LNCaP clone FGC (cell line): ENCODE measurements around the gene PPP1R12A.

Experiments used
- DNase-seq: peaks from one replicate; pipeline ENCODE4 v3.0.0-alpha.2; 2011; ENCODE audit warnings: low read depth
- H3K4me3 ChIP-seq: 2 replicates; pipeline ENCODE4 v1.5.1; 2011; ENCODE audit warnings: mild to moderate bottlenecking, low read depth, low read length, control low read depth
- TF ChIP-seq, protein P1 (sequence below): IDR thresholded peaks from 2 replicates; pipeline ENCODE4 v1.5.1; 2012; ENCODE audit warnings: mild to moderate bottlenecking; ENCODE audit not compliant: control insufficient read depth, insufficient read depth; ENCODE audit errors: extremely low read depth

PPP1R12A gene

DNA sequence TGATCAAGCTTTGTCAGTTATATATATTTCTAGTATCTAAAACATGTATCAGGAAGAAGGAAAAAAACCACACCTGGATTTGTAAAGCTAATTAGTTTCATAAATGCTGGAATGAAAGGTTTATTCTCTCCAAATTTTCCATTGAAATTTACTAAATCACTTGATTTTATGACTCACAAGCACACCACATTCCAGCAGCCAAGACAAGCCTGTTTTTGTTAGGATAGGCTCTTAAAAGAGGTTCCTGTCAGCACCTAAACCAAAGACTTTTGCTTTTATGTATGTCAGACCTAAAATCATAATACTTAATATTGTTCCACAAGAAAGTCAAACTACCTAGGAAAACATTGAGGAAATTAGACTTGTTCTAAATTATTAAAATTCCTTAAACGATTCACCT lies 158.8 kb downstream of the PPP1R12A start:
- TF ChIP-seq, protein P1, sequence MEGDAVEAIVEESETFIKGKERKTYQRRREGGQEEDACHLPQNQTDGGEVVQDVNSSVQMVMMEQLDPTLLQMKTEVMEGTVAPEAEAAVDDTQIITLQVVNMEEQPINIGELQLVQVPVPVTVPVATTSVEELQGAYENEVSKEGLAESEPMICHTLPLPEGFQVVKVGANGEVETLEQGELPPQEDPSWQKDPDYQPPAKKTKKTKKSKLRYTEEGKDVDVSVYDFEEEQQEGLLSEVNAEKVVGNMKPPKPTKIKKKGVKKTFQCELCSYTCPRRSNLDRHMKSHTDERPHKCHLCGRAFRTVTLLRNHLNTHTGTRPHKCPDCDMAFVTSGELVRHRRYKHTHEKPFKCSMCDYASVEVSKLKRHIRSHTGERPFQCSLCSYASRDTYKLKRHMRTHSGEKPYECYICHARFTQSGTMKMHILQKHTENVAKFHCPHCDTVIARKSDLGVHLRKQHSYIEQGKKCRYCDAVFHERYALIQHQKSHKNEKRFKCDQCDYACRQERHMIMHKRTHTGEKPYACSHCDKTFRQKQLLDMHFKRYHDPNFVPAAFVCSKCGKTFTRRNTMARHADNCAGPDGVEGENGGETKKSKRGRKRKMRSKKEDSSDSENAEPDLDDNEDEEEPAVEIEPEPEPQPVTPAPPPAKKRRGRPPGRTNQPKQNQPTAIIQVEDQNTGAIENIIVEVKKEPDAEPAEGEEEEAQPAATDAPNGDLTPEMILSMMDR: no peak
- DNase-seq: no peak

DNA sequence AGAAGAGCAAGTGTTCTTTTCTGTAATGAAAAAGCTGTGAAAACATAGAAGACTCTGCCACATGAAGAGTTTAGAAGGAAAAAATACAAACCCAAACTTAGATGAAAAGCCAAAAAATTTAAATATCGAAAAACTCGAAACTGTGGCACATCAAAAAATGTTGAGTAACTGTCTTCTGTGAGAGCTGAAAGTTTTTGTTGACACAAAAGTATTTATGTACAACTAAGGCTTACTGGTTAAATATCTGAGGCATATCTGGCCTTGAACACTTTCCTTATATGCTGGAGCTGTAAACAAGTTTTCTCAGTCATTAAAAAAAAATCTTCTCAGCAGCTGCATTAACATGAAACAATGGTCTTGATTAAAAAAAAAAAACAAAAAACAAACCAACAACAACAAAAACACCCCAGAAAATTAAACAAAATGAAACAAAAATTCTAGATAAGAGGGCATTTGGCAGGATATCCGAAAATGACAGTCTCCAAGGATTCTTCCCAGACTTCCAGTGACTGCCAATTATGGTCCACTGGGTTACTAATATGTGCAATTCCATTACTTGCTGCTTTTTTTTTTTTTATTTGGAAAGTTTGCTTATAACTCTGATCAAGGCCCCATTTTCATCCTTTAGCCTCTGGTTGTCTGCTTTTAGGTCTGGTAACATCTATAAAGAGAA lies 159.4 kb downstream of the PPP1R12A start:
- DNase-seq: no peak
- no peak overlapping the region for H3K4me3 ChIP-seq
- TF ChIP-seq, protein P1: no peak

More for the DNA sequence above, 158.8 kb downstream of the PPP1R12A start:
- H3K4me3 ChIP-seq: no peak overlapping the region

DNA sequence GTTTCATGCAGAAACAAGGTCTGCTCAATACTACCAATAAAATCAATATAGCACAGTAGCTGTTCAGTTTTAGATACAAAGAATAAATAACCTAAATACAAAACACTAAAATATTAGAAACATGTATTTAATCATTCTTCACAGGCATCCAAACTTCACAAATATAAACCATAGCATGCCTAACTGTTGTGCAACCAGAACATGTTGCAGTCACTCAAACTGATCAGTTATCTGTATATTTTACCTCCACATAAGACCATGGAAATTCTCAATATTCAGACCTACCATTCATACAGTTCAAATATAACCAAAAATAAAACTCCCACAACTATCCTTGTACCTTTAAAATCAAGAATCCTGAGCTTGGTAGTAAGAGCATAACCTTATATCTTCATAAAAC lies 161.0 kb downstream of the PPP1R12A start:
- H3K4me3 ChIP-seq: no peak overlapping the region
- TF ChIP-seq, protein P1: no peak
- DNase-seq: no peak

DNA sequence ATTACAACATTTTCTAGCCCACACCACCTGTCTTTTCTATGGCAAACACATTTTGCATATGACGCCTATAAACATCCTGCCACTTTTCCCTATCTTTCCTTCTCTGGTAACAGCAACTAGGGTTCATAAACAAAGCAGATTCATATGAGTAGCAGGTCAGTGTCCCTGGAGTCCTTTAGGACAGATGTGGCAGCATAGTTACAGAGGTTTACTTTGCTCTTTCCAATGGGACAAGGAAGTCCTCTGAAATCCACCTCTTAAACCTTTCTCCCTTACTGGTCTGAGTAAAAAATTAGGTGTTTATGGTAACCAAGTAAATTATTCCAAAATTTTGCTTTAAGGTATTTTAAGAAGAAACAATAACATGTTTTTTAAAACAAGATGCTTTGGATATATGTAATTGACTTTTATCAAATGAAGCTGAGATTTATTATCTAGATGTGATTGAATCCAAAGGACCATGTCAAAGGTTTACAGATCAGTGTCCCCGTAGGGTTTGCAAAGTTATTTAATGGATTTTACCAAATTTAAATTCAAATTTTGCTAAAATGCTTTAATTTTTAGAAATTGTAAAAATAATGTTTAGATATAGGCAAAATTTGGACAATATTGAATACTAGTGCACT lies 164.9 kb downstream of the PPP1R12A start:
- H3K4me3 ChIP-seq: no peak overlapping the region
- DNase-seq: no peak
- TF ChIP-seq, protein P1: no peak

DNA sequence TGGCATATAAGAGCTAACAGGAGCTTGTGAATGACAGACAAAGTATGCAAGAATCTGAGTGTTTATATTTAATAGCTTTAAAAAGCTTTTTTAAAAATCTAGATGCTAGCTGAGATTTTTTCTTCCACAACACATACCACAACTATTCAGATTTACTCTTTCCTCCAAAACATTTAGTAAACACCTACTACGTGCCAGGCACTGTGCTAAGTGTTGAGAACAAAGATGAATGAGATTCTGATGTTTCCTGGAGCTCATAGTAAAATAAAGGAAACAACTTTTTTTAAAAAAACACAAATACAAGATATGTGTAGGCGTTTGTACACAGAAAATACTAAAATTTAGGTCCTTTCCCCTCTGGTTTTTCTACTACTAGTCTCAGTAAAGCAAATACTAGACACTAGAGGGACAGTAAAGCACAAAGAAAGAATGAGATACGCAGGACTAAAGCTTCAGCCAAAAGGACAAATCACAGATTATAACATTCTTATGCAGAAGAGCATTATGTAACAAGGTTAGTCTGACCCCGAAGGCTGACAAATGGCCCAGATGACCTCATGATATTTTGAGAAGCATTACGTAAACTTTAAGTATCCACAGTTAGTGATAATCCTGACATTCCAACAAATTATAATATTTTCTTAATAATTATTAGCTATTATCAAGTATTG lies 165.6 kb downstream of the PPP1R12A start:
- no peak for DNase-seq
- TF ChIP-seq, protein P1: no peak
- H3K4me3 ChIP-seq: no peak overlapping the region

DNA sequence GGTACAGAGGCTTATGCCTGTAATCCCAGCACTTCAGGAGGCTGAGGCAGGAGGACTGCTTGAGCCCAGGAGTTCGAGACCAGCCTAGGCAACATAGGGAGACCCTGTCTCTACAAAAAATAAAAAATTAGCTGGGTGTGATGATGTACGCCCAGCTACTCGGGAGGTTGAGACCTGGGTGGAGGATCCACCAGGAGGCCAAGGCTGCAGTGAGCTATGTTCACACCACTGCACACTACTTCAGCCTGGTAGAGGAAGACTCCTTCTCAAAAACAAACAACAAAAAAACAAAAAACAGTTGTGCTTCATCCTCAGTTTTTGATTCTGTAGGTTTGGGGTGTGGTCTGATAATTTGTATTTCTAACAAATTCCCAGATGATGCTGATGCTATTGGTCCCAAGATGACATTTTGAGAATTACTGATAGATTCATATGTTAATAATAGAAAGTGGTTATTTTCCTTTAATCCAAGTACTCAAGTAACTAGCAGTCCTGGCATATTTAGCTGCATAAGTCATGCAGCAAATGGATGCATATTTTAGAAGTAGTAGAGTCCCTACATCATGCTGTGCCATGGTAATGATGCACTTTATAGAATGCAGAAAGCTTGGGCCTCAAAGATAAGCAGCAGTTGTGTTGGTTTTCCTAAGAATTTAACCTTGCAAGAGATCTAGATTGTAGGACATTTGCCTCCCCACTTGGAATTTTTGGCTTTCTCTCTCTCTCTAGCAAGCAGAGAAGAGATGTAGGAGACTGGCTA lies 168.0 kb downstream of the PPP1R12A start:
- DNase-seq: no peak
- no peak overlapping the region for H3K4me3 ChIP-seq
- TF ChIP-seq, protein P1: no peak
